Measurements from ENCODE around the gene ZNF385D.

ZNF385D gene

GRCh38 chr3:21551019-21551418 is 200.0 kb downstream of the ZNF385D start:
- H3K27me3 ChIP-seq (ENCODE audit: control insufficient read depth, insufficient read depth, low read length), result no peaks in the 10 kb centered on the region
- no peaks in the 10 kb centered on the region for H3K9me3 ChIP-seq (ENCODE audit: control insufficient read depth, insufficient read depth, low read length)
- H3K4me3 ChIP-seq (ENCODE audit: low read depth, low read length), result no peak overlapping the region
- H3K36me3 ChIP-seq (ENCODE audit: control insufficient read depth, insufficient read depth, low read length), result no peaks in the 10 kb centered on the region
- H3K27ac ChIP-seq (ENCODE audit: low read depth, low read length), result no peak overlapping the region
- no peaks in the 10 kb centered on the region for H3K4me1 ChIP-seq (ENCODE audit: control insufficient read depth, insufficient read depth, low read length)
- no peak overlapping the region for H3K9ac ChIP-seq (ENCODE audit: low read depth, low read length)

DNA sequence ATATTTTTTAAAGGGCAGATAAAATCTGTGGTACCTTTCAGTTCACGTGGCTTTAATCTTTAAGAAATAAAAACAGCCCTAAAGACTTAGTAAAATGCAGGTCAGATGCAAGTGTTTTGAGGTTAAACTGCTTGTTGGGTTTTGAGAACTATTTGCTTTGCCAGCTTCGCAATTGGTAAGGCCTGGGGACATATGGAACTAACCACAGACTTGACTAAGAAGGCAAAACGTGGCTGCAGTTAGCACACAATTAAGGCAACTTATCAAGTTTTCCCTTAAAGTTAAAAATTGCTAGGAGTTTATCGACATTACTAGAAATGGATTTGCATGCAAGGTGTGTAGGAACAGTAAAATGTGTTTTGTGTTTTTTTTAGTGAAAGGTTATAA is 206.9 kb downstream of the ZNF385D start:
- peaks cover 20% of the 10 kb centered on the region for H3K4me1 ChIP-seq (ENCODE audit: control insufficient read depth, insufficient read depth, low read length)
- no peaks in the 10 kb centered on the region for H3K36me3 ChIP-seq (ENCODE audit: control insufficient read depth, insufficient read depth, low read length)
- no peaks in the 10 kb centered on the region for H3K27me3 ChIP-seq (ENCODE audit: control insufficient read depth, insufficient read depth, low read length)
- H3K27ac ChIP-seq (ENCODE audit: low read depth, low read length), result peak overlapping the region; percentile 62
- H3K9me3 ChIP-seq (ENCODE audit: control insufficient read depth, insufficient read depth, low read length), result no peaks in the 10 kb centered on the region
- no peak overlapping the region for H3K4me3 ChIP-seq (ENCODE audit: low read depth, low read length)
- peak overlapping the region; percentile 46 for H3K9ac ChIP-seq (ENCODE audit: low read depth, low read length)

- peaks cover 20% of the 10 kb centered on the region for H3K4me1 ChIP-seq (ENCODE audit: control insufficient read depth, insufficient read depth, low read length)
- no peaks in the 10 kb centered on the region for H3K27me3 ChIP-seq (ENCODE audit: control insufficient read depth, insufficient read depth, low read length)
- H3K27ac ChIP-seq (ENCODE audit: low read depth, low read length), result peak overlapping the region; percentile 62
- H3K9me3 ChIP-seq (ENCODE audit: control insufficient read depth, insufficient read depth, low read length), result no peaks in the 10 kb centered on the region
- 0 out of 2 replicates have a peak overlapping the region, but pooled peaks have one; percentile 11 for H3K4me3 ChIP-seq (ENCODE audit: low read depth, low read length)
- H3K9ac ChIP-seq (ENCODE audit: low read depth, low read length), result peak overlapping the region; percentile 46; the same call in 1 of the 2 replicates
- H3K36me3 ChIP-seq (ENCODE audit: control insufficient read depth, insufficient read depth, low read length), result no peaks in the 10 kb centered on the region
Observed at GRCh38 chr3:21543380-21544075, 207.5 kb downstream of the ZNF385D start.

DNA sequence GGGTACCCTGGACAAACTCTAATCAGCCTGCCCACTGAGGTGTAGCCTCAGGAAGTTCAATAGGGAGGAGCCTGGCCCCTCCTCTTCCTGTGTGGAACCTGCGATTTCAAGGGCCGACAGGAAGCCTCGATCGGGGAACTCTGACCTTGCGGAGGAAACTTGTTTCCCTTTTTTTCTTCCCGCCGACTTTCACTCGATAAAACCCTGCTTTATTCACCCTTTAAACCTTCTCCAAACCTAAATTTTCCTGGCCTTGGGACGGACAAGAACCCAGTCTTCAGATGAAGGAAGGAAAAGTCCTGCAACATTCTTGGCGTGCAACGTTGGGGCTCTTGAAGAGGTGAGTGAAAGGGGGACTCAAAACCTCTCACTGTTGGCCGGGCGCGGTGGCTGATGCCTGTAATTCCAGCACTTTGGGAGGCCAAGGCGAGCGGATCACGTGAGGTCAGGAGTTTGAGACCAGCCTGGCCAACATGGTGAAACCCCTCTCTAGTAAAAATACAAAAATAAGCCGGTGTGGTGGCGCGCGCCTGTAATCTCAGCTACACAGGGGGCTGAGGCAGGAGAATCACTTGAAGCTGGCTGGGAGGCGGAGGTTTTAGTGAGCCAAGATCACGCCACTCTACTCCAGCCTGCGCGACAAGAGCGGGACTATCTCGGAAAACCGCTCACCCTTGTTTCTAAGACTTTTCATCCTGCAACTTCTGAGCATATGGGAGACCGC is 208.2 kb downstream of the ZNF385D start:
- Histone ChIP-seq H3K36me3 (ENCODE audit: control insufficient read depth, insufficient read depth, low read length) (no peaks in the 10 kb centered on the region), H3K4me3 (ENCODE audit: low read depth, low read length) (no peak overlapping the region), H3K27me3 (ENCODE audit: control insufficient read depth, insufficient read depth, low read length) (no peaks in the 10 kb centered on the region), H3K9me3 (ENCODE audit: control insufficient read depth, insufficient read depth, low read length) (no peaks in the 10 kb centered on the region), H3K27ac (ENCODE audit: low read depth, low read length) (no peak overlapping the region), H3K4me1 (ENCODE audit: control insufficient read depth, insufficient read depth, low read length) (peaks cover 20% of the 10 kb centered on the region), H3K9ac (ENCODE audit: low read depth, low read length) (no peak overlapping the region)

DNA sequence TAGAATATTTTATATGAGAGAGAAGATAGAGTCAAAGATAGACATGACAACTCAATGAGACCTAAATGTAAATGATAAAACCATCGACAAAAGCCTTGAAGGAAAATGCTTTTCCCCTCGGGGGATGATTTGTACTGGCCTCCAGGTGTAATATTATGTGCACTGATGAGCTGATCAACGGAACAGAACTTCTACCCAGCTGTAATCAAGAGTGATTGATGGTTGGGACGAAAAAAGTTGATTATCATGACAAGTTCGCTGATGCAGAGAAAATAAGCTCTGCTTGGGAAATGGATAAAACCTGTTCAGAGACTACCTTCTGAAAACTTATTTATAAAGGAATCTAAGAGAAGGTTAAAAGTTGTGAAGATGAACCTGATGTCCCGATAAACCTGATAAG is 210.7 kb downstream of the ZNF385D start:
- H3K27ac ChIP-seq (ENCODE audit: low read depth, low read length), result no peak overlapping the region

DNA sequence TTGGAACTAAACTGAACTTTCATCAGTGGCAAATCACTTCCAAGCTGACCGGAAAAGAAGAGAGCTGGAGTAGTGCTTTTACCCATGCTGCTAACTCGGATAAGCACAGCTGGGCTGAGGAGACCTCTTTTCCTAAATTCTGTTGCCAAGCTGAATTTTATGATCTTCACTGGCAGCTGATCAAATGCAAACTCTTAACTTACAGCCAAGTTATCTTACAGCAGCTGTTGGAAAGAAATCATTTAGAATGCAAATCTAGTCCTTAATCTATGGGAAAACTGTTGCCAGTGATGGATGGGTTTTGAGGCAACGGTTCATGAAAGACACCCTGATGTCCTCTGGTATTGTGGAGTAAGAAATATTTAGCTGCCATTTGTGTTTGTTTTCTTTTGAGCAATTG is 216.5 kb downstream of the ZNF385D start:
- Histone ChIP-seq H3K4me1 (ENCODE audit: control insufficient read depth, insufficient read depth, low read length) (no peaks in the 10 kb centered on the region), H3K27me3 (ENCODE audit: control insufficient read depth, insufficient read depth, low read length) (no peaks in the 10 kb centered on the region)

More for the DNA sequence above, 210.7 kb downstream of the ZNF385D start:
- no peaks in the 10 kb centered on the region for H3K27me3 ChIP-seq (ENCODE audit: control insufficient read depth, insufficient read depth, low read length)
- peaks cover 18% of the 10 kb centered on the region for H3K4me1 ChIP-seq (ENCODE audit: control insufficient read depth, insufficient read depth, low read length)
- no peak overlapping the region for H3K9ac ChIP-seq (ENCODE audit: low read depth, low read length)
- no peak overlapping the region for H3K4me3 ChIP-seq (ENCODE audit: low read depth, low read length)
- H3K36me3 ChIP-seq (ENCODE audit: control insufficient read depth, insufficient read depth, low read length), result no peaks in the 10 kb centered on the region
- no peaks in the 10 kb centered on the region for H3K9me3 ChIP-seq (ENCODE audit: control insufficient read depth, insufficient read depth, low read length)

GRCh38 chr3:21533002-21533401 is 218.0 kb downstream of the ZNF385D start:
- H3K27me3 ChIP-seq (ENCODE audit: control insufficient read depth, insufficient read depth, low read length), result no peaks in the 10 kb centered on the region
- H3K9ac ChIP-seq (ENCODE audit: low read depth, low read length), result no peak overlapping the region
- H3K4me1 ChIP-seq (ENCODE audit: control insufficient read depth, insufficient read depth, low read length), result no peaks in the 10 kb centered on the region
- H3K9me3 ChIP-seq (ENCODE audit: control insufficient read depth, insufficient read depth, low read length), result no peaks in the 10 kb centered on the region
- no peak overlapping the region for H3K4me3 ChIP-seq (ENCODE audit: low read depth, low read length)
- no peak overlapping the region for H3K27ac ChIP-seq (ENCODE audit: low read depth, low read length)
- H3K36me3 ChIP-seq (ENCODE audit: control insufficient read depth, insufficient read depth, low read length), result no peaks in the 10 kb centered on the region

More for the DNA sequence above, 216.5 kb downstream of the ZNF385D start:
- no peaks in the 10 kb centered on the region for H3K9me3 ChIP-seq (ENCODE audit: control insufficient read depth, insufficient read depth, low read length)
- no peak overlapping the region for H3K9ac ChIP-seq (ENCODE audit: low read depth, low read length)
- no peaks in the 10 kb centered on the region for H3K36me3 ChIP-seq (ENCODE audit: control insufficient read depth, insufficient read depth, low read length)
- H3K4me3 ChIP-seq (ENCODE audit: low read depth, low read length), result no peak overlapping the region
- H3K27ac ChIP-seq (ENCODE audit: low read depth, low read length), result no peak overlapping the region

DNA sequence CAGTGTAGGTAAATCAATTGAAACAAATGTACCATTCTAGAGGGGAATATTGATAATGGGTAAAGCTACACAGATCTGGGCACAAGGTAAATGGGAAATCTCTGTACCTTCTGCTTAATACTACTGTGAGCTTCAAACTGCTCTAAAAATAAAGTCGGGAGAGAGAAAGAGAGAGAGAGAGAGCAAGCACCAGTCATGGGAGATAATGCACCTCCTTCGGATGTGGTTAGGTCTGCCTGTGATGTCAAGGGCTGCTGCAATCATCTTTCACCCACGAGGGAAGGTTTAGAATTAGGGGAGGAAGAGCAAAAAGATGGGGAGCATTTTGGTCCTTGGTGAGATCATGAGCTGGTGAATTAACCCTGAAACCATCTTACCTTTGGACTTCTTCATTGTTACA is 219.1 kb downstream of the ZNF385D start:
- no peak overlapping the region for H3K9ac ChIP-seq (ENCODE audit: low read depth, low read length)
- H3K27me3 ChIP-seq (ENCODE audit: control insufficient read depth, insufficient read depth, low read length), result no peaks in the 10 kb centered on the region
- H3K36me3 ChIP-seq (ENCODE audit: control insufficient read depth, insufficient read depth, low read length), result no peaks in the 10 kb centered on the region
- H3K9me3 ChIP-seq (ENCODE audit: control insufficient read depth, insufficient read depth, low read length), result no peaks in the 10 kb centered on the region
- H3K27ac ChIP-seq (ENCODE audit: low read depth, low read length), result no peak overlapping the region
- no peaks in the 10 kb centered on the region for H3K4me1 ChIP-seq (ENCODE audit: control insufficient read depth, insufficient read depth, low read length)
- H3K4me3 ChIP-seq (ENCODE audit: low read depth, low read length), result no peak overlapping the region

DNA sequence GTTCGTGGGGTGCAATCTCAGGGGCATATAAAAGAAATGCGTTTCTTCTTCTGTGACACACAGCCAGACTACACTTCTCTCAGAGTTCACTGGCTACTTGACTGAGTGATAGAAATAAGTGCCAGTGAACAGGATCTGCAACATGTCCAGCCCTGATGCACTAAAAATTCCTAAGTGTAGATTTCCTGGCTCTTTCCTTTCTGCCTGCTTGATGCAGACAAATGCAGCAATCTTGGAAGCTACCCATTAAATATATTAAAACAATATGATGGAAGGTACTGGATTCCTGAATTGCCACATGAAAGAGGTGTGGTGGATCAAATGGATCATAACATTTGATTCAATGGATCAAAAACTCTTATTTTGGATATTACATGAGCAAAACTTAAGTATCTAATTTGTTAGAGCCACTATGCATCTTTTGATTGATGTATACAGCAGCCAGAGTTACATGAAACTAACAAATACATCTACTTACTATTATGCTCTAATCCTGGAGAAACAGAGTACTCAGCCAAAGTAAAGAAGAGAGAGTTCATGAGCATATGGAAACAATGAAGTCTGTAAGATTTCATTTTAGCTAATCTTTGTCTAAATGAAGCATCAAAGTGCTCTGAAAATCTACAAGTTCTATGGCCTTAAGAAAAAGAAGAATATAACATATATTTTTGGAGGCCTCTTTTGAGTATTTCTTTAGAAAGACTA is 222.6 kb downstream of the ZNF385D start:
- Histone ChIP-seq H3K27me3 (ENCODE audit: control insufficient read depth, insufficient read depth, low read length) (no peaks in the 10 kb centered on the region), H3K9me3 (ENCODE audit: control insufficient read depth, insufficient read depth, low read length) (no peaks in the 10 kb centered on the region), H3K9ac (ENCODE audit: low read depth, low read length) (no peak overlapping the region), H3K36me3 (ENCODE audit: control insufficient read depth, insufficient read depth, low read length) (no peaks in the 10 kb centered on the region), H3K4me1 (ENCODE audit: control insufficient read depth, insufficient read depth, low read length) (no peaks in the 10 kb centered on the region; the same call in 1 of the 2 replicates), H3K27ac (ENCODE audit: low read depth, low read length) (no peak overlapping the region), H3K4me3 (ENCODE audit: low read depth, low read length) (no peak overlapping the region)

DNA sequence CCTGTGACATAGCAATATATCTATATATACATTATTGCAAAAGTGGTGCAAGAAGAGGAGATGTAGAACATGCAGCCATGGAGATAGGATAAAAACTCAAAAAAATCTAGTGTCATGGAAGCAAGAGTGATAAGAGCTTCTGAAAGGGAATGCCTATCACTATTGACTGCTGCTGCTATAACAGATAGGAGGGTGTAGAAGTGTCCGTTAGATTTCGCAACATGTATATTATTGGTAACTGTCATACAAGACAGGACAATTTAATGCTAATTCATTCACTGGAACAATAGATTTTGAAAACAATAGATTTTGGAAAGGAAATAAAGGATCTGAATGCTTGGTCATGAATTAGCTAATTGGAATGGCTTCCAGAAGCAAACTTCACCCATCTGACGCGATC is 224.5 kb downstream of the ZNF385D start:
- no peak overlapping the region for H3K4me3 ChIP-seq (ENCODE audit: low read depth, low read length)
- H3K9ac ChIP-seq (ENCODE audit: low read depth, low read length), result no peak overlapping the region
- no peaks in the 10 kb centered on the region for H3K36me3 ChIP-seq (ENCODE audit: control insufficient read depth, insufficient read depth, low read length)
- H3K27me3 ChIP-seq (ENCODE audit: control insufficient read depth, insufficient read depth, low read length), result no peaks in the 10 kb centered on the region
- H3K27ac ChIP-seq (ENCODE audit: low read depth, low read length), result no peak overlapping the region
- no peaks in the 10 kb centered on the region for H3K9me3 ChIP-seq (ENCODE audit: control insufficient read depth, insufficient read depth, low read length)
- H3K4me1 ChIP-seq (ENCODE audit: control insufficient read depth, insufficient read depth, low read length), result no peaks in the 10 kb centered on the region; the same call in 1 of the 2 replicates

- Histone ChIP-seq H3K36me3 (ENCODE audit: control insufficient read depth, insufficient read depth, low read length) (no peaks in the 10 kb centered on the region), H3K9ac (ENCODE audit: low read depth, low read length) (no peak overlapping the region), H3K4me3 (ENCODE audit: low read depth, low read length) (no peak overlapping the region), H3K27ac (ENCODE audit: low read depth, low read length) (no peak overlapping the region), H3K4me1 (ENCODE audit: control insufficient read depth, insufficient read depth, low read length) (no peaks in the 10 kb centered on the region; the same call in 1 of the 2 replicates), H3K27me3 (ENCODE audit: control insufficient read depth, insufficient read depth, low read length) (no peaks in the 10 kb centered on the region), H3K9me3 (ENCODE audit: control insufficient read depth, insufficient read depth, low read length) (no peaks in the 10 kb centered on the region)
Observed at GRCh38 chr3:21524133-21524532, 226.9 kb downstream of the ZNF385D start.
